ENCODE results near the gene PTPN1.
"Not testable (repeated sequence)": the region's sequence is repeated elsewhere in the genome, so short reads cannot be mapped to it uniquely, and the experiment has no call there.

PTPN1 gene

GRCh38 chr20:50608750-50609104 is 98.5 kb downstream of the PTPN1 start:
- DNase-seq (ENCODE audit: low read depth in 3 of 3) = no peak

GRCh38 chr20:50609438-50609989 is 99.3 kb downstream of the PTPN1 start:
- DNase-seq (ENCODE audit: low read depth in 3 of 3) = no peak

GRCh38 chr20:50610212-50610718 is 100.1 kb downstream of the PTPN1 start:
- no peak for DNase-seq (ENCODE audit: low read depth in 3 of 3)

- DNase-seq (ENCODE audit: low read depth in 3 of 3) = no peak
Observed at GRCh38 chr20:50611128-50611810, 101.1 kb downstream of the PTPN1 start.

GRCh38 chr20:50613438-50614169 is 103.4 kb downstream of the PTPN1 start:
- no peak for DNase-seq (ENCODE audit: low read depth in 3 of 3)

GRCh38 chr20:50615407-50615806 is 105.2 kb downstream of the PTPN1 start:
- DNase-seq (ENCODE audit: low read depth in 3 of 3) = no peak

GRCh38 chr20:50617022-50617421 is 106.8 kb downstream of the PTPN1 start:
- DNase-seq (ENCODE audit: low read depth in 3 of 3) = no peak

GRCh38 chr20:50618537-50618936 is 108.4 kb downstream of the PTPN1 start:
- DNase-seq (ENCODE audit: low read depth in 3 of 3) = no peak

- not testable (repeated sequence) for DNase-seq (ENCODE audit: low read depth in 3 of 3)
Observed at GRCh38 chr20:50620459-50620858, 110.3 kb downstream of the PTPN1 start.

- no peak for DNase-seq (ENCODE audit: low read depth in 3 of 3)
Observed at GRCh38 chr20:50621068-50621665, 111.0 kb downstream of the PTPN1 start.

- DNase-seq (ENCODE audit: low read depth in 3 of 3) = no peak
Observed at GRCh38 chr20:50624351-50625016, 114.3 kb downstream of the PTPN1 start.

- peak in 1 of 3 experiments; percentile 7 for DNase-seq (ENCODE audit: low read depth in 3 of 3)
Observed at GRCh38 chr20:50625986-50626677, 115.9 kb downstream of the PTPN1 start.

GRCh38 chr20:50627747-50628146 is 117.6 kb downstream of the PTPN1 start:
- no peak for DNase-seq (ENCODE audit: low read depth in 3 of 3)

GRCh38 chr20:50628332-50628731 is 118.1 kb downstream of the PTPN1 start:
- no peak for DNase-seq (ENCODE audit: low read depth in 3 of 3)

- no peak for DNase-seq (ENCODE audit: low read depth in 3 of 3)
Observed at GRCh38 chr20:50628853-50629669, 118.9 kb downstream of the PTPN1 start.

GRCh38 chr20:50629670-50630045 is 119.5 kb downstream of the PTPN1 start:
- no peak for DNase-seq (ENCODE audit: low read depth in 3 of 3)

- no peak for DNase-seq (ENCODE audit: low read depth in 3 of 3)
Observed at GRCh38 chr20:50630578-50631263, 120.5 kb downstream of the PTPN1 start.

GRCh38 chr20:50632236-50632635 is 122.1 kb downstream of the PTPN1 start:
- DNase-seq (ENCODE audit: low read depth in 3 of 3) = no peak

GRCh38 chr20:50632701-50633100 is 122.5 kb downstream of the PTPN1 start:
- DNase-seq (ENCODE audit: low read depth in 3 of 3) = no peak

- no peak for DNase-seq (ENCODE audit: low read depth in 3 of 3)
Observed at GRCh38 chr20:50633361-50633760, 123.2 kb downstream of the PTPN1 start.

All from stimulated activated CD4-positive, alpha-beta T cell treated with anti-CD3 and anti-CD28 coated beads, TNF-alpha, amount 100 ng/mL, for 4 hours (primary cell).